ENCODE measurements around the gene ATF3. TPM values are rescaled to one million over a fixed set of nuclear protein-coding genes. Genes with fewer than 3 reads are reported as not detected.

The ATF3 gene
- total RNA-seq, 1 experiment from 2014 or later: 43.2 TPM

DNA sequence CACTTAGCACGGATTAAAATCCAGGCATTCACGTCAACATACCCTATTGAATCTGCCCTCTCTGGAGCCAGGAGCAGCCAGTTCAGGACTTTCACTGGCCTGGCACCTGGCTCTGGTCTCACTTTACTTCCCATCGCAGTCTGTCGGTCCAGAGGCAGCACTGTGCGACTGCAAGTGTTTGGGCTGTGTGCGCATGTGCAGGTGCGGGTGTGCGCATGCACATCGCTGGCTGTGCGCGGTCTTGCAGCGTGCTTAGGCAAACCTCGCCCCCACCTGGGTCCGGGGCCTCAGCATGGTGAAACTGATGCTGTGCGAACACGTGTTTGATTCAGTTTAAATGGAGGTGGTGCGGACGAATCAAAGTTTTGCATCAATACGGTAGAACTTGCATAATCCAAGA, 38.0 kb downstream of the ATF3 start:
- intact Hi-C loops (cut with micrococcal nuclease): no loop called here
- H3K4me2 ChIP-seq (ENCODE audit: low read length): no peak overlapping the region
- no peak overlapping the region for H3K27ac ChIP-seq (ENCODE audit: low read depth, low read length)
- no peaks in the 10 kb centered on the region for H3K9me3 ChIP-seq (ENCODE audit: control insufficient read depth in 1 of 2, insufficient read depth in 1 of 2, low read depth in 1 of 2, low read length in 2 of 2)
- DNase-seq (ENCODE audit: low read depth, low spot score): no peak
- no peak overlapping the region for H3K4me3 ChIP-seq (replicated peaks in 1 of 2; ENCODE audit: low read depth in 1 of 2, low read length in 2 of 2)
- 0 out of 2 replicates have a peak, but pooled peaks have one; percentile 36 for ATAC-seq
- POLR2A ChIA-PET: no interaction called here
- H4K20me1 ChIP-seq (ENCODE audit: insufficient read depth): no peaks in the 10 kb centered on the region
- RAD21 ChIA-PET (ENCODE audit: low non-redundant PET in 1 of 2, low total read pairs in 2 of 2, uncharacterized antibody in 2 of 2, unreplicated experiment in 2 of 2): no interaction called here
- H2AFZ ChIP-seq (ENCODE audit: low read depth, low read length, poor library complexity, severe bottlenecking): no peak overlapping the region
- TF ChIP-seq SRF (IDR thresholded peaks at IDR 0.05; ENCODE audit: low read depth): no peak
- no peak for TF ChIP-seq SP1 (IDR thresholded peaks at IDR 0.05; ENCODE audit: low read depth)
- TF ChIP-seq RAD21 (IDR thresholded peaks at IDR 0.05; ENCODE audit: low read depth): no peak
- no peak for TF ChIP-seq SIN3A (IDR thresholded peaks at IDR 0.05; ENCODE audit: low read depth)
- TF ChIP-seq POLR2AphosphoS5 (IDR thresholded peaks at IDR 0.05; ENCODE audit: low read depth, low read length): no peak
- TF ChIP-seq, protein P1, sequence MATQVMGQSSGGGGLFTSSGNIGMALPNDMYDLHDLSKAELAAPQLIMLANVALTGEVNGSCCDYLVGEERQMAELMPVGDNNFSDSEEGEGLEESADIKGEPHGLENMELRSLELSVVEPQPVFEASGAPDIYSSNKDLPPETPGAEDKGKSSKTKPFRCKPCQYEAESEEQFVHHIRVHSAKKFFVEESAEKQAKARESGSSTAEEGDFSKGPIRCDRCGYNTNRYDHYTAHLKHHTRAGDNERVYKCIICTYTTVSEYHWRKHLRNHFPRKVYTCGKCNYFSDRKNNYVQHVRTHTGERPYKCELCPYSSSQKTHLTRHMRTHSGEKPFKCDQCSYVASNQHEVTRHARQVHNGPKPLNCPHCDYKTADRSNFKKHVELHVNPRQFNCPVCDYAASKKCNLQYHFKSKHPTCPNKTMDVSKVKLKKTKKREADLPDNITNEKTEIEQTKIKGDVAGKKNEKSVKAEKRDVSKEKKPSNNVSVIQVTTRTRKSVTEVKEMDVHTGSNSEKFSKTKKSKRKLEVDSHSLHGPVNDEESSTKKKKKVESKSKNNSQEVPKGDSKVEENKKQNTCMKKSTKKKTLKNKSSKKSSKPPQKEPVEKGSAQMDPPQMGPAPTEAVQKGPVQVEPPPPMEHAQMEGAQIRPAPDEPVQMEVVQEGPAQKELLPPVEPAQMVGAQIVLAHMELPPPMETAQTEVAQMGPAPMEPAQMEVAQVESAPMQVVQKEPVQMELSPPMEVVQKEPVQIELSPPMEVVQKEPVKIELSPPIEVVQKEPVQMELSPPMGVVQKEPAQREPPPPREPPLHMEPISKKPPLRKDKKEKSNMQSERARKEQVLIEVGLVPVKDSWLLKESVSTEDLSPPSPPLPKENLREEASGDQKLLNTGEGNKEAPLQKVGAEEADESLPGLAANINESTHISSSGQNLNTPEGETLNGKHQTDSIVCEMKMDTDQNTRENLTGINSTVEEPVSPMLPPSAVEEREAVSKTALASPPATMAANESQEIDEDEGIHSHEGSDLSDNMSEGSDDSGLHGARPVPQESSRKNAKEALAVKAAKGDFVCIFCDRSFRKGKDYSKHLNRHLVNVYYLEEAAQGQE (IDR thresholded peaks at IDR 0.05; ENCODE audit: low read depth): no peak
- TF ChIP-seq FOSL1 (IDR thresholded peaks at IDR 0.05; ENCODE audit: low read depth): no peak
- TF ChIP-seq EZH2phosphoT487 (IDR thresholded peaks at IDR 0.05; ENCODE audit: borderline replicate concordance): no peak
- no peaks in the 10 kb centered on the region for H3K4me1 ChIP-seq (ENCODE audit: control insufficient read depth in 1 of 2, insufficient read depth in 2 of 2, low read length in 2 of 2)
- CTCF ChIA-PET: no interaction called here
- H3K27me3 ChIP-seq (ENCODE audit: insufficient read depth, low read length): no peaks in the 10 kb centered on the region
- H3K9ac ChIP-seq (ENCODE audit: low read length): no peak overlapping the region
- BruUV-seq (replicated peaks): no TSS peak
- no peaks in the 10 kb centered on the region for H3K9me2 ChIP-seq (ENCODE audit: insufficient read depth)
- H3K36me3 ChIP-seq (ENCODE audit: control insufficient read depth in 1 of 2, insufficient read depth in 2 of 2, low read length in 2 of 2): no peaks in the 10 kb centered on the region
- H3K79me2 ChIP-seq (ENCODE audit: insufficient read depth, low read length): no peaks in the 10 kb centered on the region

DNA sequence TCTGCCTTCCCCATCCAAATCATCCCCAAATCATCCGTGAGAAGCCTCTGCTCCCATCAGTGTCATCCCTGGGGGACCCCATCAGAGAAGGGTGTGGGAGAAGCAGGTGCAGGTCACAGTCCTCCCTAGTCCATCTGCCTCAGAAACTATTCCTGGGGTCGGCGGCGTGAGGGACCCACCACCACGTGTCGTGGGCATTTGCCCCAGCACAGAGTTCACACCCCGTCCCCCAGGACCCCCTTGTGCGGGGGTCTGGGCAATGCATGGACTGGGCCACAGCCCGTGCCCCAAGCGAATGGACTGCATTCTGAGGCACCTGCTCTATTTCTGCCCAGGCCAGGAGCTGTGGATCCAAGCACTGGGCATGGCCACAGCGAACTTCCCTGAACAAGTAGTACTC, 38.4 kb downstream of the ATF3 start:
- intact Hi-C loops (cut with micrococcal nuclease): no loop called here
- H3K27ac ChIP-seq (ENCODE audit: low read depth, low read length): no peak overlapping the region

More for the DNA sequence above, 38.4 kb downstream of the ATF3 start:
- DNase-seq (ENCODE audit: low read depth, low spot score) (no peak), ATAC-seq (no peak)
- TF ChIP-seq POLR2A (IDR thresholded peaks at IDR 0.05; ENCODE audit: borderline replicate concordance, extremely low read depth, insufficient read depth, insufficient read length) (no peak), SP1 (IDR thresholded peaks at IDR 0.05; ENCODE audit: low read depth) (no peak), EZH2 (IDR thresholded peaks at IDR 0.05) (no peak)
- TF ChIP-seq, protein P2, sequence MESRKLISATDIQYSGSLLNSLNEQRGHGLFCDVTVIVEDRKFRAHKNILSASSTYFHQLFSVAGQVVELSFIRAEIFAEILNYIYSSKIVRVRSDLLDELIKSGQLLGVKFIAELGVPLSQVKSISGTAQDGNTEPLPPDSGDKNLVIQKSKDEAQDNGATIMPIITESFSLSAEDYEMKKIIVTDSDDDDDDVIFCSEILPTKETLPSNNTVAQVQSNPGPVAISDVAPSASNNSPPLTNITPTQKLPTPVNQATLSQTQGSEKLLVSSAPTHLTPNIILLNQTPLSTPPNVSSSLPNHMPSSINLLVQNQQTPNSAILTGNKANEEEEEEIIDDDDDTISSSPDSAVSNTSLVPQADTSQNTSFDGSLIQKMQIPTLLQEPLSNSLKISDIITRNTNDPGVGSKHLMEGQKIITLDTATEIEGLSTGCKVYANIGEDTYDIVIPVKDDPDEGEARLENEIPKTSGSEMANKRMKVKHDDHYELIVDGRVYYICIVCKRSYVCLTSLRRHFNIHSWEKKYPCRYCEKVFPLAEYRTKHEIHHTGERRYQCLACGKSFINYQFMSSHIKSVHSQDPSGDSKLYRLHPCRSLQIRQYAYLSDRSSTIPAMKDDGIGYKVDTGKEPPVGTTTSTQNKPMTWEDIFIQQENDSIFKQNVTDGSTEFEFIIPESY (IDR thresholded peaks at IDR 0.05; ENCODE audit: extremely low read depth, insufficient replicate concordance, low read length): no peak
- Histone ChIP-seq H3K4me1 (ENCODE audit: control insufficient read depth in 1 of 2, insufficient read depth in 2 of 2, low read length in 2 of 2) (no peaks in the 10 kb centered on the region), H4K20me1 (ENCODE audit: insufficient read depth) (no peaks in the 10 kb centered on the region), H3K4me2 (ENCODE audit: low read length) (no peak overlapping the region), H3K36me3 (ENCODE audit: control insufficient read depth in 1 of 2, insufficient read depth in 2 of 2, low read length in 2 of 2) (no peaks in the 10 kb centered on the region), H3K9me3 (ENCODE audit: control insufficient read depth in 1 of 2, insufficient read depth in 1 of 2, low read depth in 1 of 2, low read length in 2 of 2) (no peaks in the 10 kb centered on the region), H3K9me2 (ENCODE audit: insufficient read depth) (no peaks in the 10 kb centered on the region), H3K79me2 (ENCODE audit: insufficient read depth, low read length) (no peaks in the 10 kb centered on the region), H3K9ac (ENCODE audit: low read length) (no peak overlapping the region), H2AFZ (ENCODE audit: low read depth, low read length, poor library complexity, severe bottlenecking) (no peak overlapping the region), H3K4me3 (replicated peaks in 1 of 2; ENCODE audit: low read depth in 1 of 2, low read length in 2 of 2) (no peak overlapping the region), H3K27me3 (ENCODE audit: insufficient read depth, low read length) (no peaks in the 10 kb centered on the region)
- CTCF ChIA-PET: no interaction called here
- BruUV-seq (replicated peaks): no TSS peak
- RAD21 ChIA-PET (ENCODE audit: low non-redundant PET in 1 of 2, low total read pairs in 2 of 2, uncharacterized antibody in 2 of 2, unreplicated experiment in 2 of 2): no interaction called here
- POLR2A ChIA-PET: no interaction called here
